Measurements from ENCODE around the gene SP110. TPM values are rescaled to one million over a fixed set of nuclear protein-coding genes. Genes with fewer than 3 reads are reported as not detected.
"Not testable (repeated sequence)": the region's sequence is repeated elsewhere in the genome, so short reads cannot be mapped to it uniquely, and the experiment has no call there.

Gene SP110
- total and polyA plus RNA-seq, 8 donors: 4.3 to 13.7 (median 7.8) TPM

GRCh38 chr2:230266638-230267037 is 46.9 kb upstream of the SP110 start:
- intact Hi-C loops (cut with DNase I): no loop called here
- Histone ChIP-seq H3K27me3 (no peaks in the 10 kb centered on the region), H3K36me3 (no peaks in the 10 kb centered on the region), H3K27ac (no peak overlapping the region), H3K4me1 (no peaks in the 10 kb centered on the region), H3K4me3 (no peak overlapping the region), H3K9me3 (no peaks in the 10 kb centered on the region)
- DNase-seq: no peak
- FAIRE-seq: no peak
- no peak for TF ChIP-seq CTCF (IDR thresholded peaks at IDR 0.05)
- WGBS, 2 donors: 69 to 82% methylated on average over 4 of the region's 4 CpGs
- ATAC-seq: no peak

GRCh38 chr2:230264945-230265344 is 45.2 kb upstream of the SP110 start:
- intact Hi-C loops (cut with DNase I); FAIRE-seq; H3K27ac ChIP-seq; ATAC-seq; H3K36me3 ChIP-seq; H3K4me1 ChIP-seq; H3K27me3 ChIP-seq; H3K4me3 ChIP-seq; DNase-seq; H3K9me3 ChIP-seq: not testable (repeated sequence)
- 54 to 56% methylated on average over 4 of the region's 4 CpGs for WGBS, 2 donors

- Histone ChIP-seq H3K27me3 (no peaks in the 10 kb centered on the region), H3K4me1 (no peaks in the 10 kb centered on the region), H3K9me3 (no peaks in the 10 kb centered on the region), H3K4me3 (no peak overlapping the region), H3K27ac (no peak overlapping the region), H3K36me3 (no peaks in the 10 kb centered on the region)
- TF ChIP-seq CTCF (IDR thresholded peaks at IDR 0.05): no peak
- DNase-seq (no peak), ATAC-seq (no peak), FAIRE-seq (no peak)
- whole genome bisulfite sequencing, 2 donors: 71 to 74% methylated on average over 5 of the region's 5 CpGs
- intact Hi-C loops (cut with DNase I): no loop called here
These were observed 42.5 kb upstream of the SP110 start for GRCh38 chr2:230262246-230262645.

- no peak overlapping the region for H3K27ac ChIP-seq
- no peaks in the 10 kb centered on the region for H3K27me3 ChIP-seq
- 56 to 64% methylated on average over 4 of the region's 4 CpGs for WGBS, 2 donors
- ATAC-seq (no peak), FAIRE-seq (no peak), DNase-seq (no peak)
- intact Hi-C loops (cut with DNase I): no loop called here
- H3K4me3 ChIP-seq: no peak overlapping the region
- no peaks in the 10 kb centered on the region for H3K36me3 ChIP-seq
- no peaks in the 10 kb centered on the region for H3K4me1 ChIP-seq
- H3K9me3 ChIP-seq: no peaks in the 10 kb centered on the region
- TF ChIP-seq CTCF (IDR thresholded peaks at IDR 0.05): no peak
These were observed 38.7 kb upstream of the SP110 start for GRCh38 chr2:230258483-230258882.

GRCh38 chr2:230256733-230257332 is 37.0 kb upstream of the SP110 start:
- Histone ChIP-seq H3K4me1 (no peaks in the 10 kb centered on the region), H3K36me3 (no peaks in the 10 kb centered on the region), H3K27ac (no peak overlapping the region), H3K9me3 (no peaks in the 10 kb centered on the region), H3K27me3 (no peaks in the 10 kb centered on the region), H3K4me3 (no peak overlapping the region)
- ATAC-seq (no peak), DNase-seq (no peak), FAIRE-seq (no peak)
- TF ChIP-seq CTCF (IDR thresholded peaks at IDR 0.05): no peak
- intact Hi-C loops (cut with DNase I): no loop called here
- WGBS, 2 donors: 44 to 53% methylated on average over 3 of the region's 3 CpGs

All from pancreas (tissue), 10 donors.